SU-DHL-6 (cell line): Measurements from ENCODE around the gene SLC6A4.

Experiments used
- CTCF ChIP-seq: fragments of 200-600 bp; sonication (generic); IDR thresholded peaks from one replicate; pipeline ENCODE4 v1.5.1; 2017; ENCODE audit warnings: antibody characterized with exemption, mild to moderate bottlenecking, low read length, moderate library complexity; ENCODE audit not compliant: insufficient read depth, poor library complexity, severe bottlenecking
- EZH2phosphoT487 ChIP-seq: fragments of 200-600 bp; sonication (generic), shearing (Covaris generic); conservative IDR thresholded peaks from 2 replicates; pipeline ENCODE4 v1.6.1; 2018; ENCODE audit warnings: mild to moderate bottlenecking, antibody characterized with exemption, low read length, moderate library complexity, mixed read lengths

- TF ChIP-seq CTCF (no peak), EZH2phosphoT487 (no peak)
Measured at GRCh38 chr17:30221346-30221745, 14.2 kb downstream of the SLC6A4 start.
